GM12878 (cell line): Measurements from ENCODE around the gene NGDN. TPM values are rescaled to one million over a fixed set of nuclear protein-coding genes. Genes with fewer than 3 reads are reported as not detected.

Source experiments
- ATAC-seq: fragments of 200-7000 bp; cut with Tn5 transposase; 3 replicates; pipeline ENCODE4 v1.9.1; 2020; ENCODE audit warnings: mild to moderate bottlenecking, moderate library complexity
- BruUV-seq: library from RNA; stranded (reverse); fragments of 400-500 nt; replicated peaks from 2 replicates; lab custom pipeline; 2021; lab: Mats Ljungman, UMichigan
- CTCF ChIA-PET: fragments of 300-600 bp; sonication (Branson Sonifier 250); formaldehyde crosslinking; extraction: SDS; loops from one replicate; lab custom pipeline; 2021; ENCODE audit warnings: inconsistent platforms; lab: Yijun Ruan, JAX
- POLR2A ChIA-PET: fragments of 350-600 bp; formaldehyde crosslinking; extraction: SDS; loops from one replicate; lab custom pipeline; 2021; ENCODE audit warnings: inconsistent platforms; lab: Charles Lee
- RAD21 ChIA-PET: fragments of 300-600 bp; sonication (Branson Sonifier 250); formaldehyde crosslinking; loops from one replicate; lab custom pipeline; 2023; ENCODE audit warnings: antibody characterized with exemption; ENCODE audit not compliant: unreplicated experiment; lab: Charles Lee
- SMC1A ChIA-PET: fragments of 300-600 bp; sonication (Branson Sonifier 250); formaldehyde crosslinking; loops from one replicate; lab custom pipeline; 2023; ENCODE audit not compliant: unreplicated experiment, uncharacterized antibody; lab: Charles Lee
- DNase-seq: peaks from one replicate; pipeline ENCODE4 v3.0.0-alpha.2; 2011; ENCODE audit warnings: low read depth, low spot score
- FAIRE-seq: peaks from 3 replicates; lab custom pipeline; 2011; peaks lifted over from hg19 to GRCh38; lab: Jason Lieb, UNC
- H2AFZ ChIP-seq: 2 replicates; pipeline ENCODE4 v1.6.0; 2011; ENCODE audit warnings: low read depth, low read length, control low read depth; ENCODE audit not compliant: control insufficient read depth
- H3K27ac ChIP-seq: 2 replicates; pipeline ENCODE4 v1.5.1; 2011; ENCODE audit warnings: control low read depth; ENCODE audit not compliant: control insufficient read depth, insufficient read depth
- H3K27me3 ChIP-seq, 2 experiments: replicated peaks in 1 of 2; 2 replicates each; pipeline versions ENCODE4 v1.6.0 to v1.6.1; 2011; ENCODE audit warnings: low read length in 1 of 2; ENCODE audit not compliant: control insufficient read depth in 2 of 2, insufficient read depth in 2 of 2
- H3K36me3 ChIP-seq, 2 experiments: 2 replicates each; pipeline ENCODE4 v1.5.1; 2011; ENCODE audit warnings: low read length in 1 of 2; ENCODE audit not compliant: control insufficient read depth in 2 of 2, insufficient read depth in 2 of 2
- H3K4me1 ChIP-seq: 2 replicates; pipeline ENCODE4 v1.6.1; 2011; ENCODE audit warnings: mild to moderate bottlenecking, low read length, moderate library complexity, mixed read lengths; ENCODE audit not compliant: control insufficient read depth, insufficient read depth
- H3K4me2 ChIP-seq: 2 replicates; pipeline ENCODE4 v1.6.0; 2011; ENCODE audit warnings: control low read depth; ENCODE audit not compliant: control insufficient read depth, insufficient read depth
- H3K4me3 ChIP-seq: fragments of 200-600 bp; sonication (generic); 2 replicates; pipeline ENCODE4 v1.5.1; 2016
- H3K79me2 ChIP-seq: 2 replicates; pipeline ENCODE4 v1.6.0; 2011; ENCODE audit warnings: low read length; ENCODE audit not compliant: control insufficient read depth, insufficient read depth
- H3K9ac ChIP-seq: 2 replicates; pipeline ENCODE4 v1.8.0; 2011; ENCODE audit warnings: low read length, control low read depth, mixed read lengths; ENCODE audit not compliant: control insufficient read depth, insufficient read depth
- H3K9me3 ChIP-seq: replicated peaks from 3 replicates; pipeline ENCODE4 v1.5.1; 2011; ENCODE audit warnings: mild to moderate bottlenecking, low read length; ENCODE audit not compliant: control insufficient read depth, insufficient read depth
- H4K20me1 ChIP-seq: 2 replicates; pipeline ENCODE4 v1.6.0; 2011; ENCODE audit not compliant: control insufficient read depth, insufficient read depth
- BACH1 ChIP-seq: fragments of 450-650 bp; IDR thresholded peaks from 2 replicates; pipeline ENCODE4 v1.6.1; 2017; ENCODE audit warnings: mild to moderate bottlenecking, borderline replicate concordance
- CBX5 ChIP-seq: sonication (generic); IDR thresholded peaks from 2 replicates; pipeline ENCODE4 v1.6.1; 2016; ENCODE audit warnings: low read depth, moderate library complexity, mild to moderate bottlenecking, inconsistent platforms
- CHD2 ChIP-seq: IDR thresholded peaks from 2 replicates; pipeline ENCODE4 v1.6.1; 2011; ENCODE audit warnings: low read depth, low read length, improper control_type of control experiment, borderline replicate concordance
- CHD4 ChIP-seq: fragments of 200-600 bp; sonication (generic); IDR thresholded peaks from 2 replicates; pipeline ENCODE4 v1.6.1; 2016; ENCODE audit warnings: mild to moderate bottlenecking
- EP300 ChIP-seq, 2 experiments: fragments of 150-350 bp in 1 of 2; IDR thresholded peaks; 2 replicates each; pipeline ENCODE4 v1.6.1; 2011 to 2012; ENCODE audit warnings: low read depth in 2 of 2, low read length in 2 of 2, borderline replicate concordance in 1 of 2, improper control_type of control experiment in 1 of 2, inconsistent platforms in 1 of 2; ENCODE audit not compliant: control insufficient read depth in 1 of 2
- EZH2 ChIP-seq: IDR thresholded peaks from 2 replicates; pipeline ENCODE4 v1.6.1; 2012; ENCODE audit warnings: low read depth, mild to moderate bottlenecking, control low read depth, inconsistent platforms, low read length, borderline replicate concordance; ENCODE audit not compliant: control insufficient read depth
- HDGF ChIP-seq: fragments of 450-650 bp; IDR thresholded peaks from 2 replicates; pipeline ENCODE4 v1.6.1; 2016; ENCODE audit warnings: antibody characterized with exemption
- JUNB ChIP-seq: IDR thresholded peaks from 2 replicates; pipeline ENCODE4 v1.6.1; 2016; ENCODE audit warnings: antibody characterized with exemption, mild to moderate bottlenecking
- MYB ChIP-seq: fragments of 150-350 bp; IDR thresholded peaks from 2 replicates; pipeline ENCODE4 v1.6.1; 2014; ENCODE audit warnings: mild to moderate bottlenecking, low read depth, low read length, borderline replicate concordance
- POLR2AphosphoS5 ChIP-seq: IDR thresholded peaks from 2 replicates; pipeline ENCODE4 v1.6.1; 2011; ENCODE audit warnings: mild to moderate bottlenecking, low read length, inconsistent platforms
- SIN3A ChIP-seq: IDR thresholded peaks from 2 replicates; pipeline ENCODE4 v1.6.1; 2012; ENCODE audit warnings: low read depth, low read length, improper control_type of control experiment
- SMAD1 ChIP-seq: fragments of 450-650 bp; IDR thresholded peaks from 2 replicates; pipeline ENCODE4 v1.6.1; 2018; ENCODE audit warnings: mild to moderate bottlenecking, low read depth; ENCODE audit not compliant: partially characterized antibody
- SMAD5 ChIP-seq: IDR thresholded peaks from 2 replicates; pipeline ENCODE4 v1.6.1; 2016; ENCODE audit warnings: antibody characterized with exemption, low read depth
- YBX1 ChIP-seq: fragments of 450-650 bp; IDR thresholded peaks from 2 replicates; pipeline ENCODE4 v1.6.1; 2016; ENCODE audit warnings: antibody characterized with exemption
- ZBTB40 ChIP-seq: fragments of 450-650 bp; IDR thresholded peaks from 2 replicates; pipeline ENCODE4 v1.6.1; 2016; ENCODE audit warnings: mild to moderate bottlenecking, moderate library complexity, borderline replicate concordance
- ZZZ3 ChIP-seq: IDR thresholded peaks from 2 replicates; pipeline ENCODE4 v1.6.1; 2011; ENCODE audit warnings: low read depth; ENCODE audit not compliant: control insufficient read depth, insufficient read length
- WGBS: methylation state at CpG from one replicate; pipeline ENCODE4 v1.1.6; 2016; ENCODE audit warnings: low lambda C conversion rate; ENCODE audit not compliant: insufficient replicate concordance, insufficient coverage; ENCODE audit errors: missing lambda C conversion rate; 5-methylcytosine and 5-hydroxymethylcytosine counted together
- in situ Hi-C: fragments of 300-500 bp; cut with MboI; formaldehyde crosslinking; loops from 9 replicates; pipeline ENCODE4 v1.14.3; 2018; ENCODE audit warnings: mixed read lengths
- intact Hi-C: fragments of 100-400 bp; cut with micrococcal nuclease; formaldehyde crosslinking; loops from one replicate; pipeline ENCODE4 v1.14.2; 2022; ENCODE audit not compliant: unreplicated experiment
- polyA plus RNA-seq, 11 experiments: library from polyadenylated mRNA; depleted of rRNA in 4 of 11; unstranded in 6 of 11; stranded (reverse) in 5 of 11; fragments of >200 nt; fragmentation: Nextera tagmentation in 4 of 11; fragmentation: Illumina TruSeq in 1 of 11; extraction: Ambion mirVana in 4 of 11; extraction: Trizol in 1 of 11; gene quantifications; 1 replicate in 1 of 11; 2 replicates in 10 of 11; pipeline versions ENCODE4 v1.2.1 to v1.2.3, GENCODE V29; 2011 to 2016; ENCODE audit warnings: inconsistent platforms in 2 of 11, missing spikeins in 2 of 11, low read depth in 1 of 11
- total RNA-seq, 4 experiments: library from RNA; depleted of rRNA in 3 of 4; stranded (reverse); fragments of >200 nt in 3 of 4; fragmentation: Illumina TruSeq in 1 of 4; extraction: Trizol in 1 of 4; gene quantifications; 2 replicates each; pipeline versions ENCODE4 v1.2.1 to v1.2.3, GENCODE V29; 2013 to 2021
- TF ChIP-seq, protein P1 (sequence below), 3 experiments: IDR thresholded peaks in 2 of 3; conservative IDR thresholded peaks in 1 of 3; 2 replicates each; pipeline ENCODE4 v1.5.1; 2011; ENCODE audit warnings: low read depth in 3 of 3, low read length in 3 of 3, mild to moderate bottlenecking in 3 of 3, control low read depth in 2 of 3, moderate library complexity in 2 of 3, inconsistent platforms in 1 of 3, mixed read lengths in 1 of 3; ENCODE audit not compliant: control insufficient read depth in 2 of 3, insufficient read depth in 1 of 3; ENCODE audit errors: extremely low read depth in 1 of 3

Gene NGDN
- total and polyA plus RNA-seq, 10 of the 15 experiments (the other 5 are each of a cell fraction or from before 2014, with no cell fraction given): 40.4 to 163 (median 71.4) TPM

DNA sequence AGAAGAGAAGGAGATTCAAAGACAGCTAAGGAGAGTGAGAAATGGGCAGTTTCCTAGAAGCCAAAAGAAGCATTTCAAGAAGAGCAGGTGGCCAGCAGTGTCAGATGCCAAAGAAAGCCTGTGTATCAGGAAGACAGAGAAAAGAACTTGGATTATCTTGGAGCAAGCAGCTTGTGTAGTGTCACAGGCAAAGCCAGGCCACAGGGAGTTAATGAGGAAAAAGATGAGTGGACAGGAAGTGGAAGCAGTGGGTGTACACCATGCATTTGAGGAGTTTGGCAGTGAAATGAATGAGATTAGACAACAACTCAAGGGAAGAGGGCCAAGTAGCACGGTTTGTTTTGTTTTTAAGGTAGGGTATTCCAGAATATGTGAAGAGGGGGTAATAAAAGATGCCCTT is 28.4 kb upstream of the NGDN start (continued):
- TF ChIP-seq EP300 (IDR thresholded peaks at IDR 0.05; ENCODE audit: borderline replicate concordance in 1 of 2, control insufficient read depth in 1 of 2, low read depth in 2 of 2, low read length in 2 of 2) (no peak), ZZZ3 (no peak), JUNB (no peak), BACH1 (no peak), POLR2AphosphoS5 (no peak), CHD4 (no peak), HDGF (no peak), EZH2 (no peak), SIN3A (no peak), SMAD1 (no peak)

GRCh38 chr14:23442721-23443356 is 26.7 kb upstream of the NGDN start:
- ATAC-seq (no peak), DNase-seq (no peak), FAIRE-seq (no peak)
- ChIA-PET SMC1A (no interaction called here), POLR2A (no interaction called here), CTCF (interaction anchor here (1.3 kb wide), 1 partner anchor 63 kb away, joined by 3 read pairs; no protein-coding TSS in a partner anchor), RAD21 (no interaction called here)
- no peaks in the 10 kb centered on the region for H4K20me1 ChIP-seq
- H2AFZ ChIP-seq: no peak overlapping the region
- peaks cover 12% of the 10 kb centered on the region for H3K4me1 ChIP-seq
- H3K79me2 ChIP-seq: no peaks in the 10 kb centered on the region
- intact Hi-C loops (no loop called here), in situ Hi-C loops (no loop called here)
- no peak overlapping the region for H3K9ac ChIP-seq
- no peaks in the 10 kb centered on the region for H3K36me3 ChIP-seq
- H3K27me3 ChIP-seq: no peaks in the 10 kb centered on the region; a peak in 2 of 4 replicates
- H3K27ac ChIP-seq: no peak overlapping the region
- WGBS: 21% methylated on average over 9 of the region's 9 CpGs
- no peaks in the 10 kb centered on the region for H3K9me3 ChIP-seq
- no peak overlapping the region for H3K4me2 ChIP-seq
- no peak overlapping the region for H3K4me3 ChIP-seq
- BruUV-seq: no TSS peak
- TF ChIP-seq YBX1 (no peak), SMAD5 (no peak), ZBTB40 (no peak), CHD2 (no peak), CBX5 (no peak), MYB (no peak)
- TF ChIP-seq, protein P1, sequence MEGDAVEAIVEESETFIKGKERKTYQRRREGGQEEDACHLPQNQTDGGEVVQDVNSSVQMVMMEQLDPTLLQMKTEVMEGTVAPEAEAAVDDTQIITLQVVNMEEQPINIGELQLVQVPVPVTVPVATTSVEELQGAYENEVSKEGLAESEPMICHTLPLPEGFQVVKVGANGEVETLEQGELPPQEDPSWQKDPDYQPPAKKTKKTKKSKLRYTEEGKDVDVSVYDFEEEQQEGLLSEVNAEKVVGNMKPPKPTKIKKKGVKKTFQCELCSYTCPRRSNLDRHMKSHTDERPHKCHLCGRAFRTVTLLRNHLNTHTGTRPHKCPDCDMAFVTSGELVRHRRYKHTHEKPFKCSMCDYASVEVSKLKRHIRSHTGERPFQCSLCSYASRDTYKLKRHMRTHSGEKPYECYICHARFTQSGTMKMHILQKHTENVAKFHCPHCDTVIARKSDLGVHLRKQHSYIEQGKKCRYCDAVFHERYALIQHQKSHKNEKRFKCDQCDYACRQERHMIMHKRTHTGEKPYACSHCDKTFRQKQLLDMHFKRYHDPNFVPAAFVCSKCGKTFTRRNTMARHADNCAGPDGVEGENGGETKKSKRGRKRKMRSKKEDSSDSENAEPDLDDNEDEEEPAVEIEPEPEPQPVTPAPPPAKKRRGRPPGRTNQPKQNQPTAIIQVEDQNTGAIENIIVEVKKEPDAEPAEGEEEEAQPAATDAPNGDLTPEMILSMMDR (IDR thresholded peaks at IDR 0.05 in 2 of 3, conservative IDR thresholded peaks at IDR 0.05 in 1 of 3; ENCODE audit: control insufficient read depth in 2 of 3, extremely low read depth in 1 of 3, insufficient read depth in 1 of 3, low read depth in 3 of 3, low read length in 3 of 3): no peak
